Heart right ventricle (tissue), 16 donors: ENCODE data around the gene CCDC51. TPM values are rescaled to one million over a fixed set of nuclear protein-coding genes. Genes with fewer than 3 reads are reported as not detected.

Source experiments
- ATAC-seq, 8 donors: fragments of 200-7000 bp; cut with Tn5 transposase; one replicate each; pipeline ENCODE4 v1.9.1; 2020; ENCODE audit warnings: mild to moderate bottlenecking in 8 of 8, moderate library complexity in 8 of 8, moderate number of reproducible peaks in 1 of 8
- DNase-seq, 2 donors: peaks; one replicate each; pipeline ENCODE4 v3.0.0-alpha.2; 2020
- H3K27ac ChIP-seq, 10 donors: fragments of 200-600 bp; sonication (generic) in 2 of 10; one replicate each; pipeline versions ENCODE4 v1.5.0 to v1.8.0; 2020 to 2022; ENCODE audit warnings: mild to moderate bottlenecking in 3 of 10
- H3K27me3 ChIP-seq, 7 donors: fragments of 200-600 bp; one replicate each; pipeline ENCODE4 v1.8.0; 2021 to 2022; ENCODE audit warnings: mild to moderate bottlenecking in 2 of 7
- H3K36me3 ChIP-seq, 9 donors: fragments of 200-600 bp; sonication (generic) in 1 of 9; one replicate each; pipeline versions ENCODE4 v1.5.0 to v1.8.0; 2020 to 2022; ENCODE audit warnings: mild to moderate bottlenecking in 2 of 9
- H3K4me1 ChIP-seq, 9 donors: fragments of 200-600 bp; sonication (generic) in 1 of 9; one replicate each; pipeline versions ENCODE4 v1.5.0 to v1.8.0; 2020 to 2022; ENCODE audit warnings: mild to moderate bottlenecking in 4 of 9
- H3K4me3 ChIP-seq, 10 donors: fragments of 200-600 bp; sonication (generic) in 2 of 10; one replicate each; pipeline versions ENCODE4 v1.5.0 to v1.8.0; 2020 to 2022; ENCODE audit warnings: mild to moderate bottlenecking in 7 of 10, moderate library complexity in 2 of 10
- H3K9me3 ChIP-seq, 11 donors: fragments of 200-600 bp in 10 of 11; sonication (generic) in 2 of 11; one replicate each; pipeline versions ENCODE4 v1.5.0 to v1.8.0; 2013 to 2022; ENCODE audit warnings: mild to moderate bottlenecking in 2 of 11, control low read depth in 1 of 11, moderate library complexity in 1 of 11
- CTCF ChIP-seq, 9 donors: fragments of 200-600 bp; sonication (generic) in 2 of 9; IDR thresholded peaks; one replicate each; pipeline versions ENCODE4 v1.5.0 to v1.8.0; 2021 to 2022; ENCODE audit warnings: antibody characterized with exemption in 9 of 9, mild to moderate bottlenecking in 5 of 9, moderate library complexity in 1 of 9
- WGBS, 2 donors: extraction: QIAGEN DNeasy Blood & Tissue Kit; methylation state at CpG; one replicate each; pipeline ENCODE4 v1.1.7; 2013; ENCODE audit warnings: inconsistent platforms in 1 of 2; 5-methylcytosine and 5-hydroxymethylcytosine counted together
- intact Hi-C, 10 donors: fragments of 100-400 bp; cut with DNase I; formaldehyde crosslinking; loops; one replicate each; pipeline versions ENCODE4 v1.11.1 to v1.14.2; 2022
- polyA plus RNA-seq, 2 donors: library from polyadenylated mRNA; stranded (reverse); fragments of 200-250 nt; gene quantifications; one replicate each; pipeline ENCODE4 v1.2.3, GENCODE V29; 2013
- total RNA-seq, 10 donors: library from RNA; stranded (reverse); fragmentation: NEBNext Ultra II Directional in 3 of 10; extraction: Animal tissue kit (Norgen Biotek cat#: 25700) in 3 of 10; gene quantifications; one replicate each; pipeline versions ENCODE4 v1.2.1 to v1.2.4, GENCODE V29; 2021 to 2023
- donor health status: Arrhythmogenic right ventricular cardiomyopathy.
- donor health status: ischemic (EF 13 %, LVEDD 7.1; RV severe dilation, severe dysfunction).
- donor health status: healthy with polysubstance abuse.
- donor health status: DM: no; HTN: yes; CAD: no.
- donor health status: DM: no; HTN: no; CAD: no.
- donor health status: ischemic (EF 25% LVEDD 6.9; RV normal size, moderate dysfunction).
- donor health status: ischemic (EF 25% LVEDD 5.7; RV mildly dilated, moderate dysfunction).
- donor health status: healthy.
- donor health status: DM: yes; HTN: yes; CAD: no.
- donor health status: Ischemic cardiomyopathy.
- donor health status: ischemic (EF 35%, LVEDD 5.7; RV mildly dilated, moderate dysfunction).
- donor health status: nonischemic (EF 11% LVEDD 7.7; RV severe dilation, severe dysfunction).
- donor health status: DM: yes; HTN: yes; CAD: no.
- donor health status: PGD.
- donor health status: ischemic (EF 29% LVEDD 5.4; RV normal size, mild dysfunction).
- donor health status: nonischemic (EF 23%, LVEDD 6.1; RV moderate dilation, normal function).

CCDC51 gene
- total and polyA plus RNA-seq, 12 donors: 4.7 to 14.3 (median 11.5) TPM

GRCh38 chr3:48425281-48425812 is 14.6 kb downstream of the CCDC51 start:
- no peak for TF ChIP-seq CTCF (IDR thresholded peaks at IDR 0.05)
- intact Hi-C loops: no loop called here
- Histone ChIP-seq H3K27me3 (peaks cover 0 to 10% (median 0%) of the 10 kb centered on the region in 7 donors), H3K27ac (peak overlapping the region; percentile 2 to 93 (median 90)), H3K4me1 (peaks cover 29 to 66% (median 53%) of the 10 kb centered on the region in 9 donors), H3K4me3 (no peak overlapping the region), H3K9me3 (no peaks in the 10 kb centered on the region), H3K36me3 (no peaks in the 10 kb centered on the region)
- WGBS, 2 donors: 40 to 51% methylated on average over 13 of the region's 13 CpGs
- DNase-seq (peak; percentile 31 to 54), ATAC-seq (peak in 7 of 8 donors; percentile 21 to 59 (median 47))

- H3K27ac ChIP-seq: peak overlapping the region in 5 of 10 donors; percentile 30 to 92 (median 90)
- intact Hi-C loops: no loop called here
- no peak for DNase-seq
These were observed 15.8 kb downstream of the CCDC51 start for GRCh38 chr3:48423883-48424695.

GRCh38 chr3:48423241-48423882 is 16.6 kb downstream of the CCDC51 start:
- no peak overlapping the region for H3K4me3 ChIP-seq
- ATAC-seq (no peak), DNase-seq (no peak)
- no peak for TF ChIP-seq CTCF (IDR thresholded peaks at IDR 0.05)
- peaks cover 0 to 2% (median 0%) of the 10 kb centered on the region in 7 donors for H3K27me3 ChIP-seq
- H3K36me3 ChIP-seq: peaks cover 0 to 12% (median 0%) of the 10 kb centered on the region in 9 donors
- 87 to 88% methylated on average over 25 of the region's 25 CpGs for WGBS, 2 donors
- intact Hi-C loops: no loop called here
- H3K9me3 ChIP-seq: no peaks in the 10 kb centered on the region
- no peak overlapping the region for H3K27ac ChIP-seq
- H3K4me1 ChIP-seq: peaks cover 24 to 53% (median 41%) of the 10 kb centered on the region in 9 donors

More at GRCh38 chr3:48423883-48424695, 15.8 kb downstream of the CCDC51 start:
- 85 to 89% methylated on average over 27 of the region's 27 CpGs for WGBS, 2 donors
- ATAC-seq: no peak
- TF ChIP-seq CTCF (IDR thresholded peaks at IDR 0.05): no peak
- peaks cover 0 to 5% (median 0%) of the 10 kb centered on the region in 9 donors for H3K36me3 ChIP-seq
- no peaks in the 10 kb centered on the region for H3K9me3 ChIP-seq
- H3K4me3 ChIP-seq: no peak overlapping the region
- peaks cover 0 to 10% (median 0%) of the 10 kb centered on the region in 7 donors for H3K27me3 ChIP-seq
- H3K4me1 ChIP-seq: peaks cover 24 to 58% (median 45%) of the 10 kb centered on the region in 9 donors

GRCh38 chr3:48422681-48423080 is 17.2 kb downstream of the CCDC51 start:
- H3K27me3 ChIP-seq: no peaks in the 10 kb centered on the region
- WGBS, 2 donors: 78 to 87% methylated on average over 8 of the region's 8 CpGs
- H3K4me3 ChIP-seq: no peak overlapping the region
- no peaks in the 10 kb centered on the region for H3K9me3 ChIP-seq
- no peak overlapping the region for H3K27ac ChIP-seq
- intact Hi-C loops: no loop called here
- DNase-seq (no peak), ATAC-seq (no peak)
- no peak for TF ChIP-seq CTCF (IDR thresholded peaks at IDR 0.05)
- H3K4me1 ChIP-seq: peaks cover 17 to 46% (median 34%) of the 10 kb centered on the region in 9 donors
- peaks cover 0 to 19% (median 5%) of the 10 kb centered on the region in 9 donors for H3K36me3 ChIP-seq
